Muscle layer of duodenum (tissue), 2 donors: ENCODE measurements around the gene HMX1.

Experiments used
- H3K27ac ChIP-seq: one replicate; pipeline ENCODE4 v1.7.0; 2013; ENCODE audit warnings: mild to moderate bottlenecking, low read length
- H3K27me3 ChIP-seq: one replicate; pipeline ENCODE4 v1.7.0; 2013; ENCODE audit warnings: low read depth, mild to moderate bottlenecking, control low read depth, low read length
- H3K36me3 ChIP-seq, 2 donors: one replicate each; pipeline ENCODE4 v1.7.0; 2013; ENCODE audit warnings: low read length in 2 of 2, control low read depth in 1 of 2, mild to moderate bottlenecking in 1 of 2; ENCODE audit not compliant: insufficient read depth in 2 of 2, control insufficient read depth in 1 of 2
- H3K4me1 ChIP-seq, 2 donors: one replicate each; pipeline ENCODE4 v1.7.0; 2013; ENCODE audit warnings: low read length in 2 of 2, mild to moderate bottlenecking in 2 of 2, control low read depth in 1 of 2, moderate library complexity in 1 of 2; ENCODE audit not compliant: insufficient read depth in 2 of 2, control insufficient read depth in 1 of 2
- H3K4me3 ChIP-seq, 2 donors: one replicate each; pipeline ENCODE4 v1.7.0; 2013; ENCODE audit warnings: low read length in 2 of 2, low read depth in 1 of 2, mild to moderate bottlenecking in 1 of 2
- H3K9me3 ChIP-seq, 2 donors: one replicate each; pipeline ENCODE4 v1.7.0; 2013; ENCODE audit warnings: low read length in 2 of 2, control low read depth in 1 of 2, mild to moderate bottlenecking in 1 of 2; ENCODE audit not compliant: control insufficient read depth in 1 of 2
- donor health status: healthy.

HMX1 gene

DNA sequence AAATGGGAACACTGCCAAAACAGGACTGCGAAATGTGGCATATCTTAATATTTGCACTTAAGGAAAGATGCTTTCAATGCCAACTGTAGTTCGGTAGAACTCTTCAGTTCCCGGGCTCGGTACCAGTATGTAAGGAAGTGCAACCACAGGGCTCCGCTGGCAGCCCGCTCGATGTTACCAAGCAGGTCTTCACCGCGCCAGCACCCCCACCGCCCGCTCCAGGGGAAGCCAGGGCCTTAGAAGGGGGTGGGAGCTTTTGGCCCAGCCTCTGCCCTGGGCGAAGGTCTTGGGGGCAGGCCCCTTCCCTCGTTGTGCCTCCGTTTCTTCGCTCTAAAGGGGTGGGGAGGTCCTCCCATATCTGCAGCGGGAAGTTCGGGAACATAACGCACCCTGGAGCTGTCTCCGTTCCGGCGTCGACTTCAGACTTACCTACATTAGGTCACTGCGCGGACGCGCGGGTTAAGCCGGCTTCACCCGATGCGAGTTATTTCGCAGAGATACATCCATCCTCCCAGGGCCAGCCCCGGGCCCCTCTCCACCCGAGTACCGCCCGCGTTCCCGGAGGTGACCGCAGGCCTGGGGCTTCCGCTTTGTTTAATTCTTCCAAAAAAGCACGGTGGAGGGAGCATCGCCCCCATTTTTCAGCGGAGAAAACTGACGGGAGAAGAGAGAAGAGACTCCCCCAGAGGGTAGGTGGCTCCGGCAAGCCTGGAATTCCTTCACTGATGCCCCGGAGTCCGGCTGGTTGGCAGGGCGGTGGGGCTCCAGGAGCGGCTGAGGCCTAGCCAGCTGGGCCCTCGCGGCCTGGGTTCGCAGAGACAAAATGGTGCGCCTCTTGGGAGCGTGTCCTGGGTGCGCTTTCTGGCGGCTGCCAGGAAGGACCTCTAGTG lies 1.0 kb upstream of the HMX1 start:
- Histone ChIP-seq H3K27me3 (peaks cover 58% of the 10 kb centered on the region), H3K4me3 (peak overlapping the region in 1 of 2 donors; percentile 50), H3K4me1 (peaks cover 0 to 15% of the 10 kb centered on the region in 2 donors), H3K27ac (no peak overlapping the region), H3K9me3 (no peaks in the 10 kb centered on the region), H3K36me3 (no peaks in the 10 kb centered on the region)

DNA sequence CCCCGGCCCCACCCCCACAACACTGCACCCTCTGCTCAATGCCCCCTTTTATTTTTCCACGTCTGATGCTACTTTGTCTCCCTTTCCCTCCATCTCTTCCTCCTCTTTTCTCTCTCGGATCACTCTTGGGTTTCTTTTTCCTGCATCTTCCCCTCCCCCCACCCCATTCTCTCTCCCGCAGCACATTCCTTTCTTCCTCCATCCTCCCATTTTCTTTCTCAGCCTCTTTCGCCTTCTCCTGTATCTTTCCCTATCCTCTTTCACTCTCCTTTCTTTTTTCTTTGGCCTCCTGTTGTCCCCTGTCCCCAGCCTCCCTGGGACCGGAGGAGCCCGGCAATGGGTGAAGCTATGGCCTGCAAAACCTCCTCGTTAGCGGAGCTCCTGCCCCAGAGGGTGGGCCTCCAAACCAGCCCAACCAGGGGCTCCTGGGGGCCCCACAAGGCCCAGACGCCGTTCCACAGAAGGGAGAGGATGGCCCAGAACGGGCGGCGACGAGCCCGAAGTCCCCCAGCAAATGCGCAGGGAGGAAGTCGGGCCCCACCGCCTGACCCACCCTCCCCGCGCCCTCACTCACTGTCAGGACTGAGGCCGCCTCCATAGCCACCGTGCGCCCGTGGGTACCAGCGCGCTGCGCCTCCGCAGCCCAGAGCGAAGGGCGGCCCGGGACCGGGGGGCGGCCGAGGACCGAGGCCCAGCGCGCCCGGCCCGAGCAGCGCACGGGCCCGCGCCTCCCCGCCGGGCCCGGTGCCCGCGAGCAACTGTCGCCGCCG lies 807 bp downstream of the HMX1 start:
- H3K27ac ChIP-seq = no peak overlapping the region
- no peaks in the 10 kb centered on the region for H3K36me3 ChIP-seq
- peaks cover 0 to 25% of the 10 kb centered on the region in 2 donors for H3K4me1 ChIP-seq
- H3K4me3 ChIP-seq = peak overlapping the region in 1 of 2 donors; percentile 29
- H3K9me3 ChIP-seq = no peaks in the 10 kb centered on the region
- peaks cover 59% of the 10 kb centered on the region for H3K27me3 ChIP-seq

DNA sequence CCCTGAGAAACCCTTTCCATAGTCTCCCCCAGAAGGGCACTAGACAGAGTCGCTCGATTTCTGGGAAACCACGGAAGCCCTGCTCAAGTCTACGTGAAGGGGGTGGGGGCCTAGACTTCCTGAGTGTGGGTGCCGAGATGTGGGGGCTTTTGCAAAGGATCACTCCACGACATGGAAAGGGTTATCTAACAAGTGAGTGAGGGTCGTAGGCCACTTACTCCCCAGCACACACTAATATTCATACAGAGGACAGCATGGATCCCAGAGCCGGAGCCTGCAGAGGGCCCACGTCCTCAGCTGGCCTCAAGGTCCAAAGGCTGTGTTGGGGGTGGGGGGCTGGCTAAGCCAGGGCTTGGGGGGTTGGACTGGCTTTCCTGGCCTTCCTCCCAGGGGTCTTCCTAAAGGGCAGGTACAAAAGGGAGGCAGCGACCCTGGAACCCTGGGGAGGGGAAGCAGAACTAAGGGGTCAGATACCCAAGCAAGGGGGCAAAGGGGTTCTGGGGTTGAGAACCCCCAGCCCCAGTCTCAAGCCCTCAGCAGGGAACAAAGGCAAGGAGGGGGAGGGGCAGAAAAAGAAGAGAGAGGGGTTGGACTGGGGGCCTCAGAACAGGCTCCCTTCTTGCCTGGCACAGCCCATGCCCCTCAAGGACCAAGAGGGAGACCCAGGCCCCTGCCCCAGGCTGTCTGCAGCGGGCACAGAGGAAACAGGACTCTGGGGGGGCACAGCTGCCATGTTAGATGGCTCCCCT lies 1.6 kb downstream of the HMX1 start:
- peaks cover 0 to 25% of the 10 kb centered on the region in 2 donors for H3K4me1 ChIP-seq
- no peak overlapping the region for H3K27ac ChIP-seq
- H3K9me3 ChIP-seq = no peaks in the 10 kb centered on the region
- no peaks in the 10 kb centered on the region for H3K36me3 ChIP-seq
- H3K27me3 ChIP-seq = peaks cover 58% of the 10 kb centered on the region
- no peak overlapping the region for H3K4me3 ChIP-seq

DNA sequence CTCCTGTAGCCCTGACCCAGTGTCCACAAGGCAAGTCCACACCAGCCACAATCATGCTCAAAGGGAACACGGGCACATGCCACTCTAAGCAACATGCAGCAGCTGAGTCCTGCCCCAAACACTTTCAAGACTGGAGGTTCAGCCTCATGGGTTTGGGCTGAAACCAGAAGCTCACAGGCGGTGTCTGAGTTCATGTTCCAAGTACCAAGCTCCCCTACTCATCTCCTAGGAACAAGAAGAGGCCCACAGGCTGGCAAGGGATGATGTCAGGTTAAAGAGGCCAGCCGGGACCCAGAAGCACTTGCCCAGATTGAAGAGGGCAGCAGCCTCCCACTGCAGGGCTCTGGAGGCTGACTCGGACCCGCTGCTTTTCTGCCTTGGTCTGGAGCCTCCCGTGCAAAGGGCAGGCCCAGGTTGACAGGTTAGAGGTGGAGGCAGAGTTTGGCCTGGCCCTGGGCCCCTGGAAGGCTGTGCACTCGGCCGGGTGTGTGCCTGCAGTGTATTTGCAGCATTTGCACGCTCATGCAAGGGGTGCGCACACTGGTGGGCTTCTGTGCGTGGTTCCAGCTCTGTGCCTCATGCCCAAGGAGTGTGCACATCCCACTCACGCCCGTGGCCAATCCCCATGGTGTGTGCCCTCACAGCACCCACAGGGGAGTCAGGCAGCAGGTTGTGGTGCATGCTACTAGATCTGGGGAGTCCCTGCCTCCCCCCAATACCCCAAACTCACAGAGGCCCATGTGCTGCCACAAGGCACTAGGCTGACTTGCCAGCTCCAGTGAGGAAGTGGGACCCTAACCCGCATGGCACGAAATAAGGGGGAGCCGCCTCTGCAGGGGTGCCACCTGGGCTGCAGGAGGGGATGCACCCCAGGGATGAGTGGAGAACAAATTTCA lies 2.4 kb downstream of the HMX1 start:
- peaks cover 58% of the 10 kb centered on the region for H3K27me3 ChIP-seq
- H3K4me3 ChIP-seq = no peak overlapping the region
- H3K27ac ChIP-seq = no peak overlapping the region
- peaks cover 0 to 25% of the 10 kb centered on the region in 2 donors for H3K4me1 ChIP-seq
- no peaks in the 10 kb centered on the region for H3K36me3 ChIP-seq
- no peaks in the 10 kb centered on the region for H3K9me3 ChIP-seq

DNA sequence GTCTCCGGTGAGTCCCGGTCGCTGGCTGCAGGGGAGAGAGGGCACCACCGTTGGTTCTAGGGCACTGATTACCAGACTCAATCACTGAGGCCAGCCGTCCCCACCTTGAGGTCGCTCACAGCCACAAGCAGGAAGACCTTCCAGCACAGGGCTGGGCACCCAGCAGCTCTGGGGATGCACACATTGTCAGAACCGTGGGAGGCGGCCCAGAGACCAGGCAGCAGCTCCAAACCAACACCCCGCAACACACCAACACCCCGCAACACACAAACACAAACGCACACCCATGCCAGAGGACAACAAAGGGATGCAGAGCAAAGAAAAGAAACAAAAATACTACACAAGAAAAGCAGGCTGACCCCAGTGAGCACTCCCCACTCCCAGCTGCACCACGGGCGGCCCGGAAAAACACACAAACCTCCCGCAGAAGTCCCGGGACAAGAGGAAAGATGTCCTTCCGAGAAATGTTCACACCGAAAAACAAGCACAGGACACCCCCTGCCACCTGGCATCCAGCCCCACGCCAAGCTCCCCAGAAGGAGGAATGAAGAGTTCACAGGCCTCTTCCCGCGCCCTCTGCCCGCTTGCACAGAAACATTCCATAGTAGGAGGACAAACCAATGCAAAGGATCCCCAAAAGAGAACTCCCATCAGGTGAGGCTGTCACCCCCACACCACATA lies 3.2 kb downstream of the HMX1 start:
- no peaks in the 10 kb centered on the region for H3K36me3 ChIP-seq
- peaks cover 57% of the 10 kb centered on the region for H3K27me3 ChIP-seq
- H3K4me3 ChIP-seq = no peak overlapping the region

DNA sequence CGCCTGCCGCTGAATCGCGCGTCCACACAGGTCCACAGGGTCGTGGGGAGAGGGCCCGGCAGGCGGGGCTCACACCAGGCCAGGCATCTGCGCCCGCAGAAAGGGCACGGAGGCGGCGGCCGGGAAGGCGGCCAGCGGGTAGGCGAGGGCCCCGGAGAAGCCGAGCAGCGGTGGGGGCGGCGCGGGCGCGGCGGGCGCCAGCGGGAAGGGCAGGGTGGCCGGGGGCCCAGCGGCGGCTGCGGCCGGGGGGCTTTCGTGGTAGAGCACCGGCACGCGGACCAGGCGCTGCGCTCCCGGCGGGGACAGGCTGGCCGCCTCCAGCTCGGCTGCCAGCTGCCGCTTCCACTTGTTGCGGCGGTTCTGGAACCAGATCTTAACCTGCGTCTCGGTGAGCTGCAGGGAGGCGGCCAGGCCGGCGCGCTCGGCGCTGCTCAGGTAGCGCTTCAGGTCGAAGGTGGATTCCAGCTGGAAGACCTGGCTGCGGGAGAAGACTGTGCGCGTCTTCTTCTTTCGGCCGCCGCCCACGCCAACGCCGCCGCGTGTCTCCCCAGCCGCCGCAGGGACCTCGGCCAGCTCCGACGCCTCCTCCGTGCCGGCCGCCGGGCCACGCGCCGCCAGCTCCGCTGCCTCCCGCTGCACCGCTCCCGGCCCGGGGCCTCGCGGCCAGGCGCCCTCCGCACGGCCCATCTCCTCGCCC lies 3.9 kb downstream of the HMX1 start:
- Histone ChIP-seq H3K27me3 (peaks cover 58% of the 10 kb centered on the region), H3K27ac (no peak overlapping the region), H3K4me3 (no peak overlapping the region), H3K4me1 (peaks cover 0 to 24% of the 10 kb centered on the region in 2 donors), H3K36me3 (no peaks in the 10 kb centered on the region), H3K9me3 (no peaks in the 10 kb centered on the region)

More for the DNA sequence above, 3.2 kb downstream of the HMX1 start:
- Histone ChIP-seq H3K9me3 (no peaks in the 10 kb centered on the region), H3K27ac (no peak overlapping the region), H3K4me1 (peaks cover 0 to 25% of the 10 kb centered on the region in 2 donors)

DNA sequence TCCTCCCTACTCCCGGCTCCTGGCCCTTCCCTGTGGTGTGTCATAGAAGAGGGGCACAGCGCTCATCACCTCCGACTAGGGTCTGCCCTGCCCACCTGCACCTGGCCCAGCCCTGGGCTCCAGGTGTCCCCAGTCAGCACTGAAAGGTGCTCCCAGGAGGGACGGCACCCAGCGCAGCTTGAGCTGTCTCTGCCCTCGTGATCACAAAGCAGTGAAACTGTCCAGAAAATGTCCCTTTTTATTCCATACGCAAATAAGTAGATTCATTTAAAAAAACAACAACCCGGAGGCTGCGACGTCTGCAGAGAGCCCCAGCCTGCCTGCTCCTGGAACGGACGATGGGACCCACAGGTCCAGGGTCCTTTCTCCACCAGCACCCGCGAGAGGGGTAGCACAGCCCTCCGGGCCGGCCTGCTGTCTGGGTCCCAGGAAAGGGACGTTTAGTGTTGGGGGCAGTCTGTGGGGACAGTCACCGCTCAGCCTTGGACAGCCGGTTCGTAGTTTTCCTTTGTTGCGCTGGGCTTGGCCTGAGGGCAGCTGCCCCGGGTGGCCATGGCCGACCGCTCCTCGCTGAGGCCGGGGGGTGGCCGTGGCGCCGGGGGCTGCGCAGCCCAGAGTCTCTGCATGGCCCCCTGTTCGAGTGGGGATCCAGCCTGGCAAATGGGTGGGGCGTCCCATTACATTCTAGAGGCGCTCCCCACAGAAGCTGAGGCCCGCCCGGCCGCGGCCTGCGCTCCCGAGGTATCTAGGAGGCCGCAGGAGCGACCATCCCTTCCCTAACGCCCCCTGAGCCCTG lies 4.6 kb downstream of the HMX1 start:
- no peak overlapping the region for H3K4me3 ChIP-seq
- peaks cover 55% of the 10 kb centered on the region for H3K27me3 ChIP-seq
- no peak overlapping the region for H3K27ac ChIP-seq
- peaks cover 0 to 16% of the 10 kb centered on the region in 2 donors for H3K4me1 ChIP-seq
- no peaks in the 10 kb centered on the region for H3K9me3 ChIP-seq
- H3K36me3 ChIP-seq = no peaks in the 10 kb centered on the region

DNA sequence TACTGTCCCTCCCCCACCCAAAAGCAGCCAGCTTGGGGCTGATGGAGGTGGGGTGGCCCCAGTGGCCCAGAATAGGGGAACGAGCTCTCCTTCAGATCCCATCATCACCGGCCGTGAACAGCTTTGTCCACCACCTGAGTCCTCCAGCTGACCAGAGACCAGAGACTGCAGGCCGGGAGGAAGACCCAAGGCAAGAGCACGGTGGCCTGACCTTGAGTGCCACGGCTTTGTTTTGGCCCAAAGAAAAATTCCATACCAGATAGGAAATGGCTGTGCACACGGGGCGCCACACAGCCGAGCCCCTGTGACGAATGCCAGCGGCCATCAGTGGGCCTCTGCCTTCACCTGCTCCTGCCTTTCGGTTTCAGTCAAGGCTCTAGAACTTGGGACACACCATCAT lies 5.2 kb downstream of the HMX1 start:
- Histone ChIP-seq H3K4me1 (peaks cover 0 to 20% of the 10 kb centered on the region in 2 donors), H3K27me3 (peaks cover 61% of the 10 kb centered on the region), H3K27ac (no peak overlapping the region), H3K4me3 (no peak overlapping the region), H3K36me3 (no peaks in the 10 kb centered on the region), H3K9me3 (no peaks in the 10 kb centered on the region)

DNA sequence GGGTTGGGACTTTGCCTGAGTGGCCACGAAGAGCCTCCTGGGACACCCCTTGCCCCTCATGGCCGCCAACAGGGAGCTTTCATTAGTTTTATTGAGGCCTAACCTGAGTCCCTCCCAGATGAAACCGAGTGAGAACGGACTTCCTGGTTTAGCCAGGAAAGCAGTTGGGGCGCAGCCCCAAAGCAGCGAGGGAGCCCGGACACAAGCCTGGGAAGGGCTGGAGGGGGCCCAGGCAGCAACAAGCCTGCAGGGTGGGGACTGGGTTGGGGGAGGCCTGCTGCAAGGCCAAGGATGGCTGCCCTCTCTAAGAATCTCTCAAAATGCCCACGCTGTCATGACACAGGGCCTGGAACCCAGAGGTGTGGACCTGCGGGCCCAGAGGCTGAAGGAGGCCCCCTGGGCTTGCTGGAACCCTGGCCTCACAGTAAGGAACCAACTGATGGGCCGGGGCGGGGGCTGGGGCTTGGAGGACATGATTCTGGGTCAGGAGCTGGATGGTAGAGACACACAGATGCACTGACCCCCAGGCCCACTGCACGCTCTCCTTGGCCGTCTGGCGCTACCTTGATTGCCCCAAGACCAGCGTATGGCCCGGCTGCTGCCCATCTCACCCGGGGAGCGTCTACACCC lies 5.8 kb downstream of the HMX1 start:
- Histone ChIP-seq H3K27ac (no peak overlapping the region), H3K36me3 (no peaks in the 10 kb centered on the region), H3K4me3 (no peak overlapping the region), H3K9me3 (no peaks in the 10 kb centered on the region), H3K4me1 (peaks cover 0 to 22% of the 10 kb centered on the region in 2 donors), H3K27me3 (peaks cover 61% of the 10 kb centered on the region)
